Mesodermal cell (in vitro differentiated cells): Measurements from ENCODE around the gene EPOP.
A peak's percentile ranks its signal among the peaks of the same experiment; 100 is the strongest.

Experiments
- H3K27ac ChIP-seq: 2 replicates; pipeline ENCODE4 v1.7.0; 2013; ENCODE audit warnings: mild to moderate bottlenecking, low read depth, low read length, moderate library complexity; ENCODE audit not compliant: severe bottlenecking
- H3K36me3 ChIP-seq: 2 replicates; pipeline ENCODE4 v1.7.1; 2013; ENCODE audit warnings: mild to moderate bottlenecking, low read length, moderate library complexity; ENCODE audit not compliant: control insufficient read depth, insufficient read depth
- H3K4me1 ChIP-seq: one replicate; pipeline ENCODE4 v1.7.1; 2013; ENCODE audit warnings: mild to moderate bottlenecking, low read length; ENCODE audit not compliant: insufficient read depth, control insufficient read depth, poor library complexity, severe bottlenecking
- H3K4me3 ChIP-seq: 2 replicates; pipeline ENCODE4 v1.7.0; 2013; ENCODE audit warnings: low read length, control low read depth, mild to moderate bottlenecking; ENCODE audit not compliant: insufficient read depth, poor library complexity, severe bottlenecking; ENCODE audit errors: extremely low read depth
- H3K9me3 ChIP-seq: 2 replicates; pipeline ENCODE4 v1.7.1; 2013; ENCODE audit warnings: mild to moderate bottlenecking, low read length, moderate library complexity; ENCODE audit not compliant: control insufficient read depth
- WGBS, 2 experiments: methylation state at CpG; one replicate each; pipeline ENCODE4 v1.1.5; 2013; ENCODE audit warnings: missing lambda C conversion rate in 2 of 2; ENCODE audit not compliant: insufficient coverage in 2 of 2; 5-methylcytosine and 5-hydroxymethylcytosine counted together

EPOP gene

DNA sequence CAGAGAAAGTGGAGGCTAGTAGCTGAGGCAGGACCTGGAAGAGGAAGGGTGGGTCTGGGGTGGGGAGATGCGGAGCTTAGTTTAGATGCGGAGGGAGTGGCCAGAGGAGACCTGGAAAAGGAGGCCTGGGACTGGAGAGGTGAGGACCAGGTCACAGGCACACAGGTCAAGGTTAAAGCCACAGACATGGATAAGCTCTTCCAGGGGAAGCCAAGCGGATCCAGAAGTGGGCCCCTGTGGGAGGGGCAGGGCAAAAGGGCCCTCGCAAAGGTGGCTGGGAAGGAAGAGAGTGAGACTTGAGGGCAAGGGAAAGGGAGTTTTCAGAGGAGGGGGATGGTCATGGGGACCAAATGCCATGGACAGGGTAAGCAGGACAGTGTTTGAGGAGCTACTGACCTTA is 16.4 kb upstream of the EPOP start:
- no peaks in the 10 kb centered on the region for H3K9me3 ChIP-seq
- no peaks in the 10 kb centered on the region for H3K4me1 ChIP-seq
- no peak overlapping the region for H3K4me3 ChIP-seq
- H3K36me3 ChIP-seq = no peaks in the 10 kb centered on the region
- 86% methylated on average over 4 of the region's 4 CpGs for WGBS, 2 experiments
- H3K27ac ChIP-seq = no peak overlapping the region

DNA sequence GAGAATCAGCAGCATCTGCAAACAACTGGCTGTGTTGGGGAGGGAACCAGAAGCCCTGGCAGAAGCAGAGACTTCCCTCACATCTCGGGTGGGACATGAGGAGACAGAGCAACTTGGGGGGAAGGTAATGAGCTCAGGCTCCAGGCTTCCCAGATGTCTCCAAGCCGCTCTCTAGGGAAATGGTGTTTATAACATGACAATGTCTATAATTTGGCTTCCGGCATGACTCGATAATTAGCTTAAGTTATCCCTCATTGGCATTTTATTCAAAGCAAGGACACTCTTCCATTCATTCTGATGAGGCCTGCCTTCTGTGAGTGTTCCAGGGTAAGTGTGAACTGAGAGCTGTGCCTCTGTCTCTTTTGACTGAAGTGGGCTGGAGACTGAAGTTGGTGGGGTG is 15.6 kb upstream of the EPOP start:
- Histone ChIP-seq H3K4me1 (no peaks in the 10 kb centered on the region), H3K9me3 (no peaks in the 10 kb centered on the region), H3K27ac (no peak overlapping the region), H3K4me3 (no peak overlapping the region), H3K36me3 (no peaks in the 10 kb centered on the region)
- 88 to 94% methylated on average over 1 to 3 of the region's 4 CpGs for WGBS, 2 experiments

DNA sequence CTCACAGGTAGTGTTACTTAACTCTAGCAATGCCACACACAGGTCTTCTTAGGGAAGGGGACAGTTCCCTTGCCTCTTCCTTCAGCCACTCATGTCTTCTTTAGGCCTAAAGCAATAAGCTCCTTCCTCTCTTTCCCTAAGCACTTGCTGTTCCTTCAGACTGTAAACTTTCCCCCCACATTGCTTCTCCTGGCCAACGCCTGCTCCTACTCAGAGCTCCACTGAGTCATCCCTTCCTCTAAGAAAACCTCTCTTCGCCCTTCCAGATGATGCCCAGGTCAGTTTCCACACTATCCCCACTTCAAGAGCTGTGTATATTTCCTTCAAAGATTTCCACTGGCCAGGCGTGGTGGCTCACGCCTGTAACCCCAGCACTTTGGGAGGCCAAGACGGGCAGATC is 12.5 kb upstream of the EPOP start:
- Histone ChIP-seq H3K36me3 (no peaks in the 10 kb centered on the region), H3K9me3 (no peaks in the 10 kb centered on the region), H3K27ac (no peak overlapping the region), H3K4me1 (no peaks in the 10 kb centered on the region), H3K4me3 (no peak overlapping the region)
- 81 to 87% methylated on average over 5 of the region's 5 CpGs for WGBS, 2 experiments

DNA sequence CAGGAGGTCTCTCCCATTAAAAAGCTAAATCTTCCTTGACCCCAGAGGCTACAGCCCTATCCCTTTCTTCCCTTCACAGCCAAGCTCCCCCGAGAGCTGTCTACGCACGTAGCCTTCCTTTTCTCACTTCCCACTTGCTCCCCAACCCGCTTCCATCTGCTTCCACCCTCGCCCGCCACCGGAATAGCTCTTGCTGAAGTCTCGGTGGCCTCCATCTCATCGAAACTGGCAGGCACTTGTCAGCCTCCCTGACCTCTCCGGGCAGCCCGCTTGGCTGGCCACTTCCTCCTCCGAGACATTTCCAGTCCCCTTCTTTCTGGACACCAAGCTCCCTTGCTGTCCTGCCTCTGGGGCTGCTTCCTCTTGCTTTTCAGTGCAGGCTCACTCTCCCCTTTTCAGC is 10.7 kb upstream of the EPOP start:
- Histone ChIP-seq H3K9me3 (no peaks in the 10 kb centered on the region), H3K36me3 (no peaks in the 10 kb centered on the region), H3K4me3 (no peak overlapping the region), H3K27ac (no peak overlapping the region), H3K4me1 (no peaks in the 10 kb centered on the region)
- 91 to 92% methylated on average over 12 of the region's 12 CpGs for WGBS, 2 experiments

DNA sequence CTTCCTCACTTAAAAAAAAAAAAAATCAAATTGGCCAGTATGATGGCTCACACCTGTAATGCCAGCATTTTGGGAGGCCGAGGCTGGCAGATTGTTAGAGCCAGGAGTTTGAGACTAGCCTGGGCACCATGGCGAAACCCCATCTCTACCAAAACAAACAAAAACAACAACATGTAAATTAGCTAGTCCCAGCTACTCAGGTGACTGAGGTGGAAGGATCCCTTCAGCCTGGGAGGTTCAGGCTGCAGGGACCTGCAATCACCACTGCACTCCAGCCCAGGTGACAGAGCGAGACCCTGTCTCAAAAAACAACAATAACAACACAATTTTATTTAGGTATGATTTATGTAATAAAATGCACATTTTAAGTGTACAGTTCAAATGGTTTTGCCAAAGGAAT is 6.3 kb upstream of the EPOP start:
- peaks cover 11% of the 10 kb centered on the region for H3K4me1 ChIP-seq
- H3K9me3 ChIP-seq = no peaks in the 10 kb centered on the region
- no peak overlapping the region for H3K27ac ChIP-seq
- H3K36me3 ChIP-seq = no peaks in the 10 kb centered on the region
- WGBS, 2 experiments = 78 to 92% methylated on average over 2 of the region's 3 CpGs
- H3K4me3 ChIP-seq = no peak overlapping the region

DNA sequence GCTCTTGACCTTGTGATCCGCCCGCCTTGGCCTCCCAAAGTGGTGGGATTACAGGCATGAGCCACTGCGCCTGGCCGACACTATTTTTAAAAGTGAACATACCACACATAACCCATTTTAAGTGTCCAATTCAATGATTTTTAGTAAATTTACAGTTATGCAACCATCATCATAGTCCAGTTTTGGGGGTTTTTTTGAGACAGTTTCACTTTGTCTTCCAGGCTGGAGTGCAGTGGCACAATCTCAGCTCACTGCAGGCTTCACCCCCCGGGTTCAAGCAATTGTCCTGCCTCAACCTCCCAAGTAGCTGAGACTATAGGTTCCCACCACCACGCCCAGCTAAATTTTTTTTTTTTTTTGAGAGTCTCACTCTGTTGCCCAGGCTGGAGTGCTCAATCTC is 3.1 kb upstream of the EPOP start:
- 90% methylated on average over 2 to 5 of the region's 6 CpGs for WGBS, 2 experiments
- Histone ChIP-seq H3K4me3 (no peak overlapping the region), H3K4me1 (peaks cover 15% of the 10 kb centered on the region), H3K36me3 (no peaks in the 10 kb centered on the region), H3K9me3 (no peaks in the 10 kb centered on the region), H3K27ac (no peak overlapping the region)

DNA sequence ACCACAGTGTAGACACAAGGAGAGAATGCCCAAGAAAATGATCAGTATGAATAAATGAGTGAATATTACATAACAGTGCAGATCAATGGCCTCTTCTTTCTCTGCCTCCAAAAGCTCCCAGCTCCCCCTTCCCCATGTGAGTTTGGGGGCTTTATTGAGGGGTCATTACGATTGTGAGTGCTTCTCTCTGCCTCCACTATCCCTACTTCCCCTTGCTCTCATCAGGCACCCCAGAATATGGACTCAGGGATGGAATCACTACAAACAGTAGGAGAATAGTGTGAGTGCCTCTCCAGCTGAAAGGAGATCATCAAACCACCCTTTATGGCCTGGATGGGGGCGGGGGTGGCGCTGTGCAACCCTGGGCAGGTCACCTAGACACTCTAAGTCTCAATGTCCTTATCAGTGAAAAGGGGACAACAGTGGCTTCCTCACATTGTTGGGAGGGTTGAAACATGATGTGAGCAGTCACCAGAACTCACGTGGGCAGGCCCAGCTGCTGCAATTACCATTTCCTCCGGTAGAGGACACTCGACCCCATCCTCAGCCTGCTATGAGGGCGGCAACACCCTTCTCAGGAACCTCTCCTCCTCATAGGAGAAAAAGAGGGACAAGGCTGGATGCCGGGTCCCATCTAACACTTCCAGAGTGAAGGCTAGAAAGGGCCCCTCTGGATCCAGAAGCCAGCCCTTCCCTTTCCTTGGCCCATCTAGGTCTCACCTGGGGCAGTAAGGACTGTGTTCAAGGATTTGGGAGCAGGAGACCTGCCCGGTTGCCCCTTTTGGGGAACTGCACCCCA is 2.1 kb upstream of the EPOP start:
- H3K4me3 ChIP-seq = no peak overlapping the region
- H3K36me3 ChIP-seq = no peaks in the 10 kb centered on the region
- WGBS, 2 experiments = 0% methylated on average over 2 to 5 of the region's 9 CpGs
- peak overlapping the region; percentile 73 for H3K27ac ChIP-seq
- H3K9me3 ChIP-seq = no peaks in the 10 kb centered on the region
- H3K4me1 ChIP-seq = peaks cover 20% of the 10 kb centered on the region

DNA sequence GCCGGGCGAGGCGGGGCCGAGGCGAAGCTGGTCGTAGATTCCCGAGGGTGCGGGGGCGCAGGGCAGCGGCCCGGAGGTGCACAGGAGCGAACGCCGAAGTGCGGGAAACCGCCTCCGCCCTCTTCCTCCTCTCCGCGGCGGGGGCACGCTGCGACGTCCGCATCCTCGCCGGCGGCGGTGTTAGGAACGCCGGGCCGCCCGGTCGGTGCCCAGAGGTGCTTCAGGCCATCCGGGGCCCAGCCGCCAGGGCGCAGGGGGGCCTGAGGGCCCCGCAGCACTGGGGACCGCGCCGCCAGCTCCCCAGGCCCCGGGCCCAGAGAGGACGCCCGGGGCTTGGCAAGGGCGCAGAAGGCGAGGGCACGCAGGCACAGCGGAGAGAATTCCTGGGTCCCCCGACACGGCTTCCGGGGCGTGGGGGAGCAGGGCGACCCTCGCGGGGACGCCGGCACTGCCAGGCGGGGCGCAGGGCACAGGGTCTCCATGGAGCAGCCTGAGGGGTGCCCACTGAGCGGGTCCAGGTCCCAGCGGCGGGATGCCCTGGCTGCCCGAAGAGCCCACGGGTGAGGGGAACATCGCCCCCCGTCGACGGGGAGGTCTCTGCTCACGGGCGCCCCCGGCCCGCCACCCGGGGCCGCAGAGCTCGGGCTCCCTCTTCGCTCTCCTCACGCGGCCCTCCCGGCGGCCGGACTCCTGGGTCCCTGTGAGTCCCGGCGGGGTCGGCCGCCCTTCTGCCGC is 576 bp downstream of the EPOP start:
- no peaks in the 10 kb centered on the region for H3K9me3 ChIP-seq
- H3K36me3 ChIP-seq = no peaks in the 10 kb centered on the region
- 0 to 1% methylated on average over 73 to 76 of the region's 85 CpGs for WGBS, 2 experiments
- no peak overlapping the region for H3K27ac ChIP-seq
- H3K4me1 ChIP-seq = peaks cover 23% of the 10 kb centered on the region
- peak overlapping the region; percentile 62 for H3K4me3 ChIP-seq

DNA sequence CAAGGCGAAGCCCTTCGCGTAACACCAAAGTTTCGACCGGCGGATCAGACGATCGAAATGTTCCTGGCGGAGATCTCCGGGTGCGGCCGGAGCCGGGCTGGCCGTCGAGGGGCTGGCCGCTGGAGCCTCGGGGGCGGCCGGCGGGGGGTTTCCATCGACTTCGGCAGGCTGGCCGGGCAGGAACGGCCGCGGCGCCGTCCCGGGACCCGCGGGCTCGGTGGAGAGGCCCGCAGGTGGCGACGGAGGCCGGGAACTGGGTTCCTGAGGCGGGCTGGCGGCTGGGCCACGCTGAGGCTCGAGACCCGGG is 1.1 kb downstream of the EPOP start:
- Histone ChIP-seq H3K36me3 (no peaks in the 10 kb centered on the region), H3K9me3 (no peaks in the 10 kb centered on the region), H3K27ac (no peak overlapping the region), H3K4me3 (peak overlapping the region; percentile 62), H3K4me1 (peaks cover 23% of the 10 kb centered on the region)
- WGBS, 2 experiments = 0% methylated on average over 41 of the region's 41 CpGs

DNA sequence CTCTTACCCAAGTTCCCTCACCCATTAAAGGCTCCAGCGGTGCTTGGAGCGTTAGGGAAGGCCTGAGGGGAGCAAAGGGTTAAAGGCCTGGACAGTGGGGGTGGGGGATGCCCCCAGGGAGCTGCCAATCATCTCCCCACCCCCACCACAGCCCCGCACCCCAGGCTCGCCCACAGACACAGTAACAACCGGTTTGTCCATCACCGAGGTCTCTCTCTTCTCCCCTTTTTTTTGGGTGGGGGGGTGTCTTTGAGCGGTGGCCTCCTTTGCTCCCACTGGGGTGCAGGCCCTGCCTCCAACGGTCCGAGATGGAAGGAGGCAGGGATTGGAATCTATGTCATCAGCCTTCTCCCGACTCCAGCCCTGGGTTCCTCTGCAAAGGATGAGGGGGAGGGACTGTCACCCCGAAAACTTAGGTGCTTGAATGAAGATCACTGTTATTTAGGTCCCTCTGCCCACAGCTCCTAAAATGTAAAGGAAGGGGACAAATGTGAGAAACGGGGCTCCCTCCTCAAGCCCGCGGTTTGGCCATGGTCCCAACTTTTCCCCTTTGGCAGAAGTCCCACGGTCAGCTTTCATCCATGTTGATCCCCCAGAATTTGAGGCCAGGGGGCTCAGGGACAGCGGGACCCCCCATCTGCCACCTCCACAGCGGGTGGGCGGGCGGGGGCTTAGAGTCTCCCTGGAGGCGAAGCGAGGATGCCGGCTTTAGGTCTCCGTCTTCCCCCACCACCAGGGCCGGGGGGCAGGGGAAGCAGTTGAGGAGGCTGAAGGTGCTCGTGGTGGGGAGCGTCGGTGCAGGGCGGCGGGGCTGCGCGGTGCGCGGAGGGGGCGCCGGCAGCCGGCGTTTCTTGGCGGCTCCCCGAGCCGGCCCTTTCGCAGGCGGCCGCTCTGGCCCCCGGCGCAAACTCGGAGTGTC is 1.7 kb downstream of the EPOP start:
- H3K27ac ChIP-seq = no peak overlapping the region
- 1 to 2% methylated on average over 27 of the region's 46 CpGs for WGBS, 2 experiments
- no peaks in the 10 kb centered on the region for H3K9me3 ChIP-seq
- peak overlapping the region; percentile 62 for H3K4me3 ChIP-seq
- H3K4me1 ChIP-seq = peaks cover 23% of the 10 kb centered on the region
- no peaks in the 10 kb centered on the region for H3K36me3 ChIP-seq
